ENCODE data around the gene ATP2B1.

ATP2B1 gene

DNA sequence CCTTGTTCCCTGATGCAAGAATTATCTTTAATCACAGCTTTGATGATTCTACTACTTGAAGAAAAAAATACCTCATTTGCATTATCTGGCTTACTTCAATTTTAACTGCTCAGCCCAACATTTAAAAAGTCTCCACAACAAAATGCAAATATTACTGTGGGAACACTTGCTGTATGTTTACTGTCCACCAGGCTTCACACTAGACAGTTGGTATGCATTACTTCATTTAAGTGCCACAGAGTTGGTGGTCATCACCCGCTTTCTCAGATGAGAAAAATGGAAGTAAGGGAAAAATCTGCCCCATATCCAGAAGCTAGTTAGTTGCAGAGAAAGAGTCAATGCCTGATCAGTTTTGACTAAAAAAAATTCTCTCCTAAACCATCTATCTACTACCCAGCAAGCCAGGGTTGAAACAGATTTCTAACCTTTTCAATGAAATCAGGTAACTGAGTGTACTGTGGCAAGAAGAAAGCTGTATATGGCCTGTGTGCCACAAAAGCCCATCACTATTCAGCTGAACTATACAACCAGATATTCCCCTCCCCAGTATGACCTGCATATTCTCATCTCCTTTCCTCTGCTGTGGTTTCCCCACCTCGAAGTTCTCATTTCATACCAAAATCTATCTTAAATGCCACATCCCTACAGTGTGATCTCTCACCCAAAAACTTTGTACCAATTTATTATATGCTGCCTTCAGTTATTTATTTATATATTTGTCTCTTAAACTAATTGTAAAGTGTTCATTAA lies 90.3 kb downstream of the ATP2B1 start:
- TF ChIP-seq, protein P1, sequence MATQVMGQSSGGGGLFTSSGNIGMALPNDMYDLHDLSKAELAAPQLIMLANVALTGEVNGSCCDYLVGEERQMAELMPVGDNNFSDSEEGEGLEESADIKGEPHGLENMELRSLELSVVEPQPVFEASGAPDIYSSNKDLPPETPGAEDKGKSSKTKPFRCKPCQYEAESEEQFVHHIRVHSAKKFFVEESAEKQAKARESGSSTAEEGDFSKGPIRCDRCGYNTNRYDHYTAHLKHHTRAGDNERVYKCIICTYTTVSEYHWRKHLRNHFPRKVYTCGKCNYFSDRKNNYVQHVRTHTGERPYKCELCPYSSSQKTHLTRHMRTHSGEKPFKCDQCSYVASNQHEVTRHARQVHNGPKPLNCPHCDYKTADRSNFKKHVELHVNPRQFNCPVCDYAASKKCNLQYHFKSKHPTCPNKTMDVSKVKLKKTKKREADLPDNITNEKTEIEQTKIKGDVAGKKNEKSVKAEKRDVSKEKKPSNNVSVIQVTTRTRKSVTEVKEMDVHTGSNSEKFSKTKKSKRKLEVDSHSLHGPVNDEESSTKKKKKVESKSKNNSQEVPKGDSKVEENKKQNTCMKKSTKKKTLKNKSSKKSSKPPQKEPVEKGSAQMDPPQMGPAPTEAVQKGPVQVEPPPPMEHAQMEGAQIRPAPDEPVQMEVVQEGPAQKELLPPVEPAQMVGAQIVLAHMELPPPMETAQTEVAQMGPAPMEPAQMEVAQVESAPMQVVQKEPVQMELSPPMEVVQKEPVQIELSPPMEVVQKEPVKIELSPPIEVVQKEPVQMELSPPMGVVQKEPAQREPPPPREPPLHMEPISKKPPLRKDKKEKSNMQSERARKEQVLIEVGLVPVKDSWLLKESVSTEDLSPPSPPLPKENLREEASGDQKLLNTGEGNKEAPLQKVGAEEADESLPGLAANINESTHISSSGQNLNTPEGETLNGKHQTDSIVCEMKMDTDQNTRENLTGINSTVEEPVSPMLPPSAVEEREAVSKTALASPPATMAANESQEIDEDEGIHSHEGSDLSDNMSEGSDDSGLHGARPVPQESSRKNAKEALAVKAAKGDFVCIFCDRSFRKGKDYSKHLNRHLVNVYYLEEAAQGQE (IDR thresholded peaks at IDR 0.05; ENCODE audit: insufficient read depth in 1 of 2, low read depth in 2 of 2, low read length in 2 of 2), result no peak
- no peak for TF ChIP-seq TAF1 (IDR thresholded peaks at IDR 0.05; ENCODE audit: borderline replicate concordance, insufficient read depth, low read length)
- TF ChIP-seq POLR2AphosphoS5 (IDR thresholded peaks at IDR 0.05; ENCODE audit: low read depth, low read length), result no peak
- TF ChIP-seq SIN3A (IDR thresholded peaks at IDR 0.05; ENCODE audit: borderline replicate concordance, insufficient read depth, low read length), result no peak
- no peak for TF ChIP-seq FOXP2 (optimal IDR thresholded peaks at IDR 0.05; ENCODE audit: borderline replicate concordance, extremely low read depth, extremely low read length, insufficient read depth)

DNA sequence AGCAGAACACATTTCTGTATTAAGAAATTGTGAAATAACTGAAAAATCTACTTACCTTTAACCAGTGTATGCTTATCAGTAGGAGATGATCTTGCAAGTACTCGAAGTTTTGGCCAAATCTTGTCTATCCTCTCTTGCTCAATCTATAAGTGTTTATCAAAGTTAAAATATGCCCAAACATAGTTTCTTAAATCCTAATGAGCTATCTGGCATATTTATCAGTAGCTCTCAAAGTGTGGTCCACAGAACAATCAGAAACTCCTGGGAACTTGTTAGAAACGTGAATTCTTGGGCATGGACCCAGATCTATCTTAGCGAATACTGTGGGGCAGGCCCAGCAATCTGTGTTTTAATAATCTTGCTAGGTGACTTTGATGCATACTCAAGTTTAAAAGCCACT lies 98.3 kb downstream of the ATP2B1 start:
- TF ChIP-seq, protein P1 (IDR thresholded peaks at IDR 0.05; ENCODE audit: insufficient read depth in 1 of 2, low read depth in 2 of 2, low read length in 2 of 2), result no peak
- no peak for TF ChIP-seq POLR2AphosphoS5 (IDR thresholded peaks at IDR 0.05; ENCODE audit: low read depth, low read length)
- TF ChIP-seq SIN3A (IDR thresholded peaks at IDR 0.05; ENCODE audit: borderline replicate concordance, insufficient read depth, low read length), result no peak
- TF ChIP-seq FOXP2 (optimal IDR thresholded peaks at IDR 0.05; ENCODE audit: borderline replicate concordance, extremely low read depth, extremely low read length, insufficient read depth), result no peak
- no peak for TF ChIP-seq TAF1 (IDR thresholded peaks at IDR 0.05; ENCODE audit: borderline replicate concordance, insufficient read depth, low read length)

DNA sequence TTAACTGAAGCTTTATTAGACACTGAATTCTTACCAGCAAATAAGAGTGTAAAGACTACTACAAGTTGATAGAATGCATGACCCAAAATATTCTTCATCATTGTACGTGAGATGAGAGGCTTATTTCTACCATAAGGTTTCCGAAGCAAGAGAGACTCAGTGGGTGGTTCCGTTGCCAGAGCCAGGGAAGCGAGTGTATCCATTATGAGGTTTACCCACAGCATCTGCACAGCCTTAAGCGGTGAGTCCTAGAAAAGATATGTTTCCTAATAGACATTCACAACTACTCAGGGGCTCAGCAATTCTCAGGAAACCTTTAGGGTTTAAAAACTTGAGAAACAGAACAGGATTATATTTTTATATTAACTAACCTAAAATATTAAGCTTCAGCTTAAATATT lies 105.0 kb downstream of the ATP2B1 start:
- TF ChIP-seq, protein P1 (IDR thresholded peaks at IDR 0.05; ENCODE audit: insufficient read depth in 1 of 2, low read depth in 2 of 2, low read length in 2 of 2), result no peak
- no peak for TF ChIP-seq TAF1 (IDR thresholded peaks at IDR 0.05; ENCODE audit: borderline replicate concordance, insufficient read depth, low read length)
- no peak for TF ChIP-seq POLR2AphosphoS5 (IDR thresholded peaks at IDR 0.05; ENCODE audit: low read depth, low read length)
- no peak for TF ChIP-seq FOXP2 (optimal IDR thresholded peaks at IDR 0.05; ENCODE audit: borderline replicate concordance, extremely low read depth, extremely low read length, insufficient read depth)
- TF ChIP-seq SIN3A (IDR thresholded peaks at IDR 0.05; ENCODE audit: borderline replicate concordance, insufficient read depth, low read length), result no peak

DNA sequence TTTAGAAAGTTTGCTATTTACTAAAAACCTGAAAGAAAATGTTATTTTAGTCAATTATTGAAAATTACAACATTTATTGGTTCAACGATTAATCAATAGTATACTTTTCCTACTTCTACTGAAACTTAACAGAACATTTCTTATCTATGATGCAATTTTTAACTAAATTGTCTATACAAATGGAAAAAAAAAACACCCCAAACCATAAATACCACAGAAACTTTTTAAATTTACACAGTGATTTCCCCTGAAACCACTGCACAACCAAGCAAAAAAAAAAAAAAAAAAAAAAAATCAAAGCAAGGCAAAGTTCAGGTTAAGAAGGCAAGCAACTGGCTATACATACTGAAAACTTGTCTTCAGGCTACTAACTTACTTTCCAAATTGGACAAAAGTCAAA lies 110.9 kb downstream of the ATP2B1 start:
- TF ChIP-seq FOXP2 (optimal IDR thresholded peaks at IDR 0.05; ENCODE audit: borderline replicate concordance, extremely low read depth, extremely low read length, insufficient read depth) (no peak), SIN3A (IDR thresholded peaks at IDR 0.05; ENCODE audit: borderline replicate concordance, insufficient read depth, low read length) (no peak), TAF1 (IDR thresholded peaks at IDR 0.05; ENCODE audit: borderline replicate concordance, insufficient read depth, low read length) (no peak), POLR2AphosphoS5 (IDR thresholded peaks at IDR 0.05; ENCODE audit: low read depth, low read length) (no peak)
- TF ChIP-seq, protein P1 (IDR thresholded peaks at IDR 0.05; ENCODE audit: insufficient read depth in 1 of 2, low read depth in 2 of 2, low read length in 2 of 2), result no peak
